Transverse colon (tissue), 3 donors: ENCODE measurements around the gene GNAQ.

Source experiments
- CTCF ChIP-seq, 5 experiments: fragments of 200-600 bp in 3 of 5; fragments of 450-650 bp in 2 of 5; sonication (generic) in 3 of 5; IDR thresholded peaks; 1 replicate in 2 of 5; 2 replicates in 3 of 5; pipeline ENCODE4 v1.5.1; 2016 to 2017; ENCODE audit warnings: antibody characterized with exemption in 5 of 5, inconsistent platforms in 3 of 5, mild to moderate bottlenecking in 2 of 5, moderate library complexity in 1 of 5
- EP300 ChIP-seq: sonication (generic); formaldehyde crosslinking; IDR thresholded peaks from one replicate; pipeline ENCODE4 v1.6.1; 2017; ENCODE audit warnings: antibody characterized with exemption, low read depth
- POLR2A ChIP-seq: fragments of 450-650 bp; IDR thresholded peaks from one replicate; pipeline ENCODE4 v1.6.1; 2016; ENCODE audit warnings: antibody characterized with exemption, mild to moderate bottlenecking, moderate library complexity

DNA sequence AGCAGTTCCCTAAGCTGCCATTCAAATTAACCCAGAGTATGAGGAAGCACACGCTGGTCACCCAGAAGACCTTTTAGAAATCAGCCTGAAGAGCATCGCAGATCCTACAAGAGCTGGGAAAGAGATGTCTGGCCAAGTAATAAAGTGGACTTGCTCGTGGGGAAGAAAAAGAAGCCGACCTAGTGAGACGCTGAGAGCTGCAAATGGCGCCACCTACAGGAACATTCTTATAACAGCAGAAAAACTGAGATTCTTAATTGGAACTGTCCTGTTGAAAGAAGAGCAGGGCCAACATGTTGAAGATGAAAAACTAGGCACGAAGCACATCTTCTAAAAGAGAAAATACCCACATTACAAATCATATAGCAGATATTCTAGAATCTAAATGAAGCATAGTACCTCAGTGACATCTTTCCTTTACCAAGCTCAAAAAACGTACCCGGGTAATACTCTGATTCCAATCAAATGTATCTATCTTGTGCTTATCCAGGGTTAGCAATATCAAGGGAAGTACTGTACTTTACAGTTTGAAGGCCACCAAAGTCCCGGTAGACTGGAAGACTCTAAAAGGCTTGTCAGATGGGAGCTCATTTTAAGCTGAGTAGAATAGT, 3.9 kb upstream of the GNAQ start:
- TF ChIP-seq CTCF (IDR thresholded peaks at IDR 0.05) (peak; percentile 82 to 91 (median 85)), POLR2A (no peak), EP300 (no peak)
